Left ventricle myocardium inferior (tissue), 1 donor: ENCODE data around the gene CAMK2D. TPM values are rescaled to one million over a fixed set of nuclear protein-coding genes. Genes with fewer than 3 reads are reported as not detected.

Experiments
- DNase-seq: peaks from one replicate; pipeline ENCODE4 v3.0.0-alpha.2; 2020
- H3K27ac ChIP-seq: fragments of 200-600 bp; replicated peaks from 2 replicates; pipeline ENCODE4 v1.8.0; 2021
- H3K27me3 ChIP-seq: fragments of 200-600 bp; 2 replicates; pipeline ENCODE4 v1.8.0; 2021; ENCODE audit warnings: low read depth
- H3K36me3 ChIP-seq: fragments of 200-600 bp; 2 replicates; pipeline ENCODE4 v1.8.0; 2021
- H3K4me1 ChIP-seq: fragments of 200-600 bp; 2 replicates; pipeline ENCODE4 v1.8.0; 2021
- H3K4me3 ChIP-seq: fragments of 200-600 bp; 2 replicates; pipeline ENCODE4 v1.8.0; 2021; ENCODE audit warnings: mild to moderate bottlenecking, moderate library complexity
- H3K9me3 ChIP-seq: fragments of 200-600 bp; replicated peaks from 2 replicates; pipeline ENCODE4 v1.8.0; 2021
- intact Hi-C: fragments of 100-400 bp; cut with micrococcal nuclease; formaldehyde crosslinking; loops from one replicate; pipeline ENCODE4 v1.11.0; 2022
- total RNA-seq: library from RNA; stranded (reverse); fragmentation: NEBNext Ultra II Directional; extraction: Animal tissue kit (Norgen Biotek cat#: 25700); gene quantifications from one replicate; pipeline ENCODE4 v1.2.1, GENCODE V29; 2021
- TF ChIP-seq, protein P1 (sequence below): fragments of 200-600 bp; IDR thresholded peaks from 2 replicates; pipeline ENCODE4 v1.8.0; 2021; ENCODE audit warnings: antibody characterized with exemption, mild to moderate bottlenecking, borderline replicate concordance
- donor health status: DM: no; HTN: yes; CAD: no; lungs with severe emphysema.

The CAMK2D gene
- total RNA-seq, 1 donor from 2014 or later = 223 TPM

GRCh38 chr4:113674733-113675132, 86.8 kb downstream of the CAMK2D start:
- Histone ChIP-seq H3K4me3 (no peak overlapping the region), H3K27ac (peak overlapping the region; percentile 41), H3K27me3 (no peaks in the 10 kb centered on the region), H3K9me3 (no peaks in the 10 kb centered on the region), H3K36me3 (no peaks in the 10 kb centered on the region), H3K4me1 (peaks cover 90% of the 10 kb centered on the region)
- DNase-seq = no peak
- TF ChIP-seq, protein P1, sequence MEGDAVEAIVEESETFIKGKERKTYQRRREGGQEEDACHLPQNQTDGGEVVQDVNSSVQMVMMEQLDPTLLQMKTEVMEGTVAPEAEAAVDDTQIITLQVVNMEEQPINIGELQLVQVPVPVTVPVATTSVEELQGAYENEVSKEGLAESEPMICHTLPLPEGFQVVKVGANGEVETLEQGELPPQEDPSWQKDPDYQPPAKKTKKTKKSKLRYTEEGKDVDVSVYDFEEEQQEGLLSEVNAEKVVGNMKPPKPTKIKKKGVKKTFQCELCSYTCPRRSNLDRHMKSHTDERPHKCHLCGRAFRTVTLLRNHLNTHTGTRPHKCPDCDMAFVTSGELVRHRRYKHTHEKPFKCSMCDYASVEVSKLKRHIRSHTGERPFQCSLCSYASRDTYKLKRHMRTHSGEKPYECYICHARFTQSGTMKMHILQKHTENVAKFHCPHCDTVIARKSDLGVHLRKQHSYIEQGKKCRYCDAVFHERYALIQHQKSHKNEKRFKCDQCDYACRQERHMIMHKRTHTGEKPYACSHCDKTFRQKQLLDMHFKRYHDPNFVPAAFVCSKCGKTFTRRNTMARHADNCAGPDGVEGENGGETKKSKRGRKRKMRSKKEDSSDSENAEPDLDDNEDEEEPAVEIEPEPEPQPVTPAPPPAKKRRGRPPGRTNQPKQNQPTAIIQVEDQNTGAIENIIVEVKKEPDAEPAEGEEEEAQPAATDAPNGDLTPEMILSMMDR = no peak
- intact Hi-C loops = no loop called here

- no peak for DNase-seq
- TF ChIP-seq, protein P1 = no peak
- H3K4me1 ChIP-seq = peaks cover 87% of the 10 kb centered on the region
- H3K36me3 ChIP-seq = no peaks in the 10 kb centered on the region
- intact Hi-C loops = no loop called here
- H3K27ac ChIP-seq = peak overlapping the region; percentile 41
- H3K27me3 ChIP-seq = no peaks in the 10 kb centered on the region
- H3K4me3 ChIP-seq = no peak overlapping the region
- no peaks in the 10 kb centered on the region for H3K9me3 ChIP-seq
These were observed 87.3 kb downstream of the CAMK2D start for GRCh38 chr4:113674251-113674650.

- H3K4me1 ChIP-seq = peaks cover 79% of the 10 kb centered on the region
- H3K27me3 ChIP-seq = no peaks in the 10 kb centered on the region
- no peaks in the 10 kb centered on the region for H3K36me3 ChIP-seq
- no peaks in the 10 kb centered on the region for H3K9me3 ChIP-seq
- H3K27ac ChIP-seq = peak overlapping the region; percentile 41
- no peak overlapping the region for H3K4me3 ChIP-seq
- TF ChIP-seq, protein P1 = no peak
- DNase-seq = no peak
- intact Hi-C loops = no loop called here
These were observed 88.1 kb downstream of the CAMK2D start for GRCh38 chr4:113673450-113673849.

GRCh38 chr4:113666386-113667114, 95.0 kb downstream of the CAMK2D start:
- TF ChIP-seq, protein P1 = no peak
- Histone ChIP-seq H3K27me3 (no peaks in the 10 kb centered on the region), H3K36me3 (peaks cover 1% of the 10 kb centered on the region), H3K4me3 (no peak overlapping the region), H3K4me1 (peaks cover 76% of the 10 kb centered on the region), H3K27ac (peak overlapping the region; percentile 53), H3K9me3 (no peaks in the 10 kb centered on the region)
- no peak for DNase-seq
- intact Hi-C loops = no loop called here

- Histone ChIP-seq H3K9me3 (no peaks in the 10 kb centered on the region), H3K27ac (peak overlapping the region; percentile 53), H3K36me3 (peaks cover 14% of the 10 kb centered on the region), H3K4me3 (no peak overlapping the region), H3K27me3 (no peaks in the 10 kb centered on the region), H3K4me1 (peaks cover 67% of the 10 kb centered on the region)
- intact Hi-C loops = no loop called here
- no peak for DNase-seq
- TF ChIP-seq, protein P1 = no peak
These were observed 96.5 kb downstream of the CAMK2D start for GRCh38 chr4:113665036-113665435.
